LHCN-M2 (cell line): Measurements from ENCODE around the gene FGD3. TPM values are rescaled to one million over a fixed set of nuclear protein-coding genes. Genes with fewer than 3 reads are reported as not detected.
A peak's percentile ranks its signal among the peaks of the same experiment; 100 is the strongest.

Experiments
- DNase-seq: peaks from one replicate; pipeline ENCODE4 v3.0.0-alpha.2; 2012; ENCODE audit warnings: low read depth
- total RNA-seq: library from RNA; depleted of rRNA; stranded (reverse); fragments of >200 nt; gene quantifications from 2 replicates; pipeline ENCODE4 v1.2.3, GENCODE V29; 2014

The FGD3 gene
- total RNA-seq, 1 experiment from 2014 or later = not detected

DNA sequence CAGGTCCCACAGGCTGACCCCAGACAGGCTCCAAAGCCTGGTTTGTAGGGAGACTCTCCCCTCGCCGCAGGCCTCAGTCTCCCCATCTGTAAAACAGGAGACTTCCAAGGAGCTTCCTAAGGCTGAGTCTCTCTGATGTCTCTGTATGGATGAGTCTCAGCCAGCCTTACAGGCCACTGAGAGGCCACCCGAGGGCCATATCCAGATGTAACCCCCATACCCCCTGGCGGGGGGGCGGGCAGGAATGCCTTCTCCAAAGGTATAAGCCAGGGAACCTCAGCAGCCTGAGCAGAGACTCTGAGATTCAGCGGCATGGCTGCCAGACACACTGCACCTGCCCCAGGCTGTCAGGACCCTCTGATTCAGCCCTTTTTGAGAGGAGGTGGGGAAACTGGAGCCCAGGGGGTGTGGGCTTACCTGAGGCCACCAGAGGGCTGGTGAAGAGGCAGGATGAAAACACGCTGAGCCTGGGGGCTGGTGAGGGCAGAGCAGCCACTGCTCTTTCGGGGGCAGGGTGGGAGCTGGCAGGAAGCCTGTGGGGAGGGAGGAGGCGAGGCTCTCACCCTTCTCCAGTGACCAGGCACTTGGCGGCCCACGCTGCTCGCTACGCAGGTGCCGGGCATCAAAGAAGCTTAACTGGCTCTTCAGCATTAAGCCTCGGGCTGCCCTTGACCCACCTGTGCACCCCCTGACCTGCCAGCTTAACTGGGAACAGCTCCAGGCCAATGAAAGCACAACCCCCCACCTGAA lies 105.6 kb downstream of the FGD3 start:
- no peak for DNase-seq

DNA sequence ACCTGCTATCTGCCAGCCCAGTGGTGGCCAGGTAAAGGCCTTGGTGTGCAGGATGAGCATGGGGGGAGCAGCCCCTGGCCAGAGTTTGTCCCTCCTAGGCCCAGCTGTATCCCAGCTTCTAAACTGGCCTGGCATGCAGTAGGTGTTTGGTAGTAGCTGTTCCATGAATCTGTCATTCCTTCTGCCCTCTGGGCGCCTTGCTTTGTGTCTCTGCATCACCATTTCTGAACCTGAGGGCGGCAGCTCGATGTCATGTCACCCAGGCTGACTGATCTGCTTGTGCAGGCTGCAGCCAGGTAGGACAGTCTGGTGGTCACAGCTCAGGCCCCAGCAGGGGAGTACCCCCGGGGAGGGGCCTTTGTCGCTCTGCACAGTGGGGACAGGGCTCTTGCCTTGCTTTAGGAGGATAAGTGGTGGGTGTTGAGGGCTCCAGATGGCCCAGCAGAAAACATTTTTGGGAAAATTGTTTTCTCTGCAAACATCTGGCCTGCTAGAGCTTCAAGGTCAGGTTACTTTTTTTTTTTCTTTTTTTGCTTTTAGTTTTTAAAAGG lies 106.5 kb downstream of the FGD3 start:
- no peak for DNase-seq

DNA sequence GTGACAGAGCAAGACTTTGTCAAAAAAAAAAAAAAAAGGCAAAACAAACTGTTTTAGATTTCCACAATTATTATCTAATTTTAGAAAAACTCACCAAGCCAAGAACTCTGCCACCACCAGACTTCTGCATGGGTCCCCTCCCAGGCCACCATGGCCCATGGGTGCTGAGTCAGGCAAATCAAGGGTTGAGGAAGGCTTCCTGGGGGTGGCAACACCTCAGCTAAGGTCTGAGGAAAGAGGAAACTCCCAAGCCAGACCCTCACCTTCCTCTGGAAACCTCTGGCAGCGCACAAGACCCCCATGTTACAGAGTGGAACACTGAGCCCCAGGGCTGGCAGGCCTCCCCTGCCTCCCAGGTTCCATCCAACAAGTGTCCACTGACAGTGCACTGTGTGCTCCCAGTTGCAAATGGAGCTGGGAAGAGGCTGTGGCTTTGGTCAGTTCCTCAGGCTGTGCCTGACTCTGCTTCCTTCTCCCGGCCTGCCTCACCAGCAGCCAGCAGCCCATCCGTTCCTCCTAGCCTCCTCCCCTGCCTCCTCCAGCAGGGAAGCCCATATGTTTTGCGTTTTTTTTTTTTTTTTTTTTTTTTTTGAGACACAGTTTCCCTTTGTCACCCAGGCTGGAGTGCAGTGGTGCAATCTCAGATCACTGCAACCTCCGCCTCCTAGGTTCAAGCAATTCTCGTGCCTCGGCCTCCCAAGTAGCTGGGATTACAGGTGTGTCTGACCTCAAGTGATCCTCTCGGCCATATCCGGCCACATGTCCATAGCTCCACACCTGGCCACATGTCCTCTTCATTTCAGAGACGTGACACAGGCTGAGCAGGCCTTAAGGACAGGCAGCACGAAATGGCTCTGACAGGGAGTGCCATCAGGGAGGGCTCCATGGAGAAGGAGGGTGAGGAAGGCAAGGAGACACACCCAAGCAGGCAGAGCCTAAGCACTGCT lies 107.7 kb downstream of the FGD3 start:
- no peak for DNase-seq

DNA sequence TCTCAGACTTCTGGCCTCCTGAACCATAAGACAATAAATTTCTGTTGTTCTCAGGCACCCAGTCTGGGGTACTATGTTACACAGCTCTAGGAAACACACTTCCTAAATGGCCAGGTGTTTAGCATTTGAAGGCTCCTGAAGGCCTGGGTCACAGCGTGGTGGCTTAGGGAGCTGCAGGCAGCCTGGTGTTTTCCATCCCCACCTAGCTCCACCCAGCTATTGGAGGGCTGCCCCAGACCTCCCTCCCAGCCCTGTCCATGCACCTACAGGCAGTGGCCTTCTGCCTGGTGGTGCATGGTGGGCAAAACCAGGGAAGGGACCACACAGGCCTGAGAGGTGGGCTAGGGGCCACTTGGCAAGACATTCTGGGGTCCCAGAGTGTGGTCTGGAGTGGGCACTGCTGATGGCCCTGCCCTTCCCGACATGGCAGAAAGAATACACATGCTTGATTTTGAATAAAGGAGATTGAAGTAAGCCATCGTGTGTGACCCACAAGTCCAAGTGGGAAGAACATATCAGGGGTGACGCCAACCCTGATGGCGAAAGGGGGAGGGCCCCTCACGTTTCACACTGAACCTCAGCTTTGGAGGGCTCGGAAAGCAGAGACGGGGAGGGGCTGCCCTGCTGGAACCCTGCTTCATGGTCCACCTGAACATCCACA lies 109.8 kb downstream of the FGD3 start:
- no peak for DNase-seq

DNA sequence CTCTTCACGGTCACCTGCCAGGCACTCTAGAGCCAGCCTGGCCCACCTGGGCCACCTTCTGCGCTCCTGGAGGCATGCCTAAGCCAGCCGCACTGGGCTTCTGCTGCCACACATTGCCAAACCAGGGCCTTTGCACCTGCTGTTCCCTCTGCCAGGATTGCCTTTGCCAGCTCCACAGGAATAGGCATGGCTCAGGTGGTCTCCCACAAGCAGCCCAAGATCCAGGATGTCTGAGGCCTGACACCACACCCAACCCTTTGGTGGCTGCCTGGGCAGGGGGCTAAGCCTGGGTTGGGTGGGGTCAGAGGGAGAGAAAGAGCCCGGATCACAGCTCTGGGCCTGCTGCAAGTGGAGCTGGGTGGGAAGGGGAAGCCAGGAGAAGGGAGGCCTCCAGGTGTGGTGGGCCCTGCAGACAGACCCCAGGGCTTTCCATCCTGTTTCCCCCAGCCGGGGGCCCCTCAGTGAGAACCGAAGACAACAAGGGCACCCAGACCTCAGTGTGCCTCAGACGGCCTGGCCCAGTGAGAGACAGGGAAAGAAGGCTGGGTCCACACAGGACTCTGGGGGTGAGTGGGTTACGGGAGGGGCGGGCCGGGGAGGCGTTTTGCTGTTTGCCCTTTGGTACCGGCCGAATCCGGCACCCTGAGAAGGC lies 110.5 kb downstream of the FGD3 start:
- no peak for DNase-seq

DNA sequence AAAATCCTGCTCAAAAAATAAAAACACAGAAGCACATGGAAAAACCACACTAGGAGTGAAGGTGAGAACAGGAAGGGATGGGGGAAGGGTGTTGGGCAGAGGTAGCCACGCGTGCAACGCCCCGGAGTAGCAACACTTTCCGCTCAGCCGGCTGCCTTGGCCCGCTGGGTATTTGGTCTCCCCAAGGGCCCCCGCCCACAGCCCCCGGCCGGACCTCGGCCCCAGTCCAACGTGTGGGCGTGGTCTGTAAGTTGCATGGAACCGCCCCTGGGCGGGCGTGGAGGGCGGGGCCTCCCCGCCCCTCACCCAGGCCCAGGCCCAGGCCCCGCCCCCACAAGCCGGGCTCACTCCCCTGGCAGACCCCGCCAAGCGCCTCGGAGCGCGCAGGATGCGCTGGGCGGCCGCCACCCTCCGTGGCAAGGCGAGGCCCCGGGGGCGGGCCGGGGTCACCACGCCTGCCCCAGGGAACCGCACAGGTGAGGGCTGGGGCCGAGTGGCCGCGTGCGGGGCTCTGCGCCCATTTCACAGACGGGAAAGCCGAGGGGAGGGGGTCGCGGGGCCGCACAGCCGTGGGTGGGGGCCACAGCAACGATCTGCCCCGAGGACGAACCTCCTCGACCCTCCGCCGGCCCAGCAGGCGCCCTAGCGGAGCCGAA lies 111.2 kb downstream of the FGD3 start, which contains the start of gene SUSD3:
SUSD3 (plus strand) TSS at position 347 of the 656 bp plus-strand sequence; CDS start at position 389, 42 bp downstream.
- no peak for DNase-seq

DNA sequence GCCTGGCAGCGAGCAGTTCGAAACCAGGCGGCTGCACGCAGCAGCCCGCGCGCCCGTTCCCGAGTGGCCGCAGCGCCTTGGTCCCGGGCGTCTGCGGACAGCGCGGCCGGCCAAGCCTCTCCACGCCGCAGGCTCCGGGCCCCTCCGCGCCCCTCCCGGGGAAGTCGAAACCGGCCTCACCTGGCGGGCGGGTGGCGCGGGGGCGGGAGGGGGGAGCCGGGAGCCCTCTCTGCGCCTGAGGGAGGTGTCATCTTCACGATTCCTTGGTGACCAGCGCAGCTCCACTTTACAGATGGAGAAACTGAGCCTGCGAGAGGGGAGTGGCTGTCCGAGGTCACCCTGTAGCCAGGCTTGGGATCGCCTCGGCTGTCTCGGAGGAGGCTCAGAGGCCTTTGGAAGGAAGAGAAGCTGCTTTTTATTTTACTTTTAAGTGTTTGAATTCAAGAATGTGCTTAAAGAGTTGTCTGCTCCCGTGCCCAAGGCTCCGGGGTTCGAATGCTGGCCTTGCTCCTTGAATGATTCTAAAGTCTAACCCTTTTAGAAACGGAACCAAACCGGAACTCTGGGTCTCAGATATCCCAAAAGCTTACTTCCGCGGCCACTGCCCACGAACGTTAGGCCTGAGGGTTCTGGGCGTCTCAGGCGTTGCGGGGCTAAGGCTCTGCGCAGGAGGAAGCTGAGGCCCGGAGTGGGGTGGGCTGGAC lies 111.8 kb downstream of the FGD3 start:
- no peak for DNase-seq

DNA sequence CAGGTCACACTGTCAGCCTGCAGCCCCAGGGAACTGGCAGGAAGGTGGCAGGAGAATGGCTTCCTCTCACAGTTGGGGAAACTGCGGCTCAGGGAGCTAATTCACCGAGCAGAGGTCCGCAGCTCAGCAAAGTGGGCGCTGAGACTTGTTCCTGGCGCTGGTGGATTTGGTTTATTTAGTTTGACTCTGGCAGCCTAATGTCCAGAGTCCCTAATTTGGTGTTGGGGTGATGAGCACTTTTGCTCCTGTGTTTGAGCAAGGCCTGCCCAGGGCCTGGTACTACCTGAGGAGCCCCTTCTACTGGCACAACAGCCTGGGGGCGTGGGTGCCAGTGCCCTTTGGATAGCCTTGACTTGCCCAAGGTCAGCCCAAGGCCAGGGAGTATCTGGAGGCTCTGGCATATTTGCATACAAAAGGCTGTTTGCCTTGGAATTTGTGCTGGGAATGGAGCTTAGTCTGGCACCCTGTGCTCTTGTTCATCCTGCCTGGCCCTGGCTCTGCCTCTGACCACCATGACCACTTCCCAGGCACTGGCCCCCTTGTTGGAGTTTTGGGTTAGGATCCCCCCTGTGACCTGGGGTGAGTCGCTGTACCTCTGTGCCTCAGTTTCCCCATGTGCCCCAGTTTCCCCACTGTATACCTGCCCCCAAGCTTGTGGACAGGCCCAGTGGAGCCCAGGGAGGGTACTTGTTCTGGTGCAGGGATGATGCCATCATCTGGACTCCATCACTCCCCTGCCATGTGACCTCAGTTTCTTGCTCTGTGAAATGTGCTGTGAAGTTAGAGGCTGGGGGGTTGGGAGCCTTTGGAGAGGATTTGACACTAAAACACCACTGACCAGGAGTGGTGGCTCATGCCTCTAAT lies 112.6 kb downstream of the FGD3 start:
- no peak for DNase-seq

DNA sequence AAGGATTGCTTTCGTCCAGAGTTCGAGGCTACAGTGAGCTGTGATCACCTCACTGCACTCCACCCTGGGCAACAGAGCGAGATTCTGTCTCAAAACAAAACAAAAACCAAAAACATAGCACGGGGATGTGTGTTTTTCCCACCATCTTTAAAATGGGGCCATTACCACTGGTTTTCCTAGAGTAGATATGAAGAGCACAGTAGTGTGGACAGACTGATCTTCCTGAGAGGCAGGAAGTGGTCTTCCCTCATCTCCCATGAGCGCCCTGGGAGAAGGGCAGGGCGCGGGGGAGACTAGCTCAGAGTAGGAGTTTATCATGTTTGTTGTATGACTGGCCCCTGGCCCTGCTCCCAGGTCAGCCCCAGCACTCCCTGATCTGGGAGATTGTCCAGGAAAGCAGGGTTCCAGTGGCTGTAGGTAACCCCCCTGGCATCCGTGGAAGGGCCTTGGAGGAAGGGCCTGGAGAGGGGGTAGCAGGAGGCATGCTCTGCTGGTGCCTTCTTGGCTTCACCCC lies 113.5 kb downstream of the FGD3 start:
- peak; percentile 11 for DNase-seq

DNA sequence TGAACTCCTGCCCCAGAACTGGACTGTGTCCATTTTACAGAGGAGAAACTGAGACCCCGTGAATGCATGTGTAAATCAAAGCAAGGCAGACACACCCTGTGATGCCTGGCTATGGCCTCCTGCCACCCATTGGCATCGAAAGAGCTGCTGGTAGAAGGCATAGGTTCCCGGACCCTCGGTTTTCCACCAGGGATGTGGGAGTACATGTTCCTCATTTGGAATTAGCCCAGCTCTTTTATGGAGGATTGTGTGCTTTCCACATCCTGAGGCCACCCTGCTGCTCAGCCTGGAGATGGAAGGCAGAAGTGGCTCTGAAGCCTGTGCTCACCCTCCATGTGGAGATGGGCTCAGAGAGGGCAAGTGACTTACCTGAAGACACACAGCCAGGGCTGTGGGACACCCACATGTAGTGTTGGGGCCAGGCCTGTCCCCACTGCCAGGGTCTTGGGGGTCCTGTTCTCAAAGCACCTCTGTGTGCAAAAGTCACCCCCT lies 114.0 kb downstream of the FGD3 start:
- no peak for DNase-seq

DNA sequence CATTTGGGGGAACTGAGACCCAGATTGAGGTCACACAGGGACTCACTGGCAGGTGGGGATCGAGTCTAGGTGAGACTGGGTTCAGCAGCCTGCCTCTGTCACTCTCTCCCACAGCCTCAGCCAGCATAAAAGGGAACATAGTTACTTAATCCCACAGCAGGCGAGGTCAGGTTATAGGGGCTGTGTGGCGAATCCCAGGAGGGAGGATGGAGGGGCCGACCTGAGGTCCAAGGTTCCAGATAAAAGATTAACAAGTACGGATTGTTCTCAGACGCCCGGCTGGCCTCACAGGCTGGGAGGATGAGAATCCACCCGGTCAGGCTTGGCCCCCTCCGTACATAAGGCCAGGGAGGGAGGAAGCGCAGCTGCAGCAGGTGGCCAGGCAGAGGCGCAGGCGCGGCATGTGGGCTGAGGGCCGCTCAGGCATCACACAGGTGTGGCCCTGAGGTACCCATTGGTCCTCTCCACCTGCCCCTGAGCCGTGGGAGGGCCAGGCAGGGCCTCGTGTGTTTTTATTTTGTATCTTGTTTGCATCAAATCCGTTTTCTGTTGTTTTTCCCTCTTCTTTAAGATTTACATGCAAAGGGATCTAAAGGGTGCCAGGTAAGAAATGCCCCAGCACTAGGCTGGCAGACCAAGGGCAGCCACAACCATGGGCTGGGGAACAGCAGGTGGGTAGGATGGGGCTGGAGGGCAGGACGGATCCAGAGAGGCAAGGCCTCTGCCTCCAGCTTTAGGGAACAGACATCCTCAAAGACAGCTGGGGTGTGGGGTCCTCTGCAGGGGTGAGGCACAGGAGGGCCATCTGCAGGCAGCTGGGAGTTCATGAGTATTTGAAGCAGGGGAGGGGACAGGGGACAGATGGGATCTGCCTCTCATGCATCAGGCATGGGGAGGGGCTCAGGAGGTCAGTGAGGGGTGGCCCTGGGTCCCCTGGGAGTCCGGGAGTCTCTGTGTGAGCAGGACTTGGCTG lies 114.8 kb downstream of the FGD3 start:
- no peak for DNase-seq

DNA sequence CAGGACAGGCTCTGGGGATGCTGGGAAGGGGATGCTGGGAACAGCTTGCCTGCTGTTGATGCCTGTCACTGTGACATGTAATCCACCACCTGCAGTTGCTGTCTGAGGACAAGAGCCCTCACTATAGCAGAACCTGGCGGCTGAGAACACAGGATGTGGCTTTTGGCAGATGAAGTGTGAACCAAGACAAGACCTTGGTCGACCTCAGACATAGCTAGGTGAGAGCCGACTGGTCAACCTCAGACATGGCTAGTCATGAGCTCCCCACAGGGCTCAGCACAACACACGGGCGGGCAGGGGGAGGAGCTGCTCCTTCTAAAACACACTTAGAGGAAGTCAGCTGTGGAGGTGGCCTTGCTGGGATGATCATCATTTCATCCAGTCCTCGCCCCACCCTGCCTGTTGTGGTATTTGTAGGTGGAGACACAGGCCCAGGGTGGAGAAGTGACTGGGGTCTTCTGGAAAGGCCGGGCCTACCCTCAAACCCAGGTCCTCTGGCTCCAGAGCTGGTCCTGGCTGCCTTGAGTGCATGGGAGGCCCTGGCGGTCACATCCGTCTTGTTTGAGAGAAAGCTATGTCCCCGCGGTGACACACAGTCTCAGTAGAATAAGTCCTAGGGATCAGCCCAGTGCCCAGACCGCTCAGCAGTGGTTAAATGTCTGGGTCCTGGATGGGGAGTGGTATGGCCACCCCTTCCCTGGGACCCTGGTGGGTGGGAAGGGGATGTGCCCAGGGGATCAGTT lies 117.2 kb downstream of the FGD3 start:
- peak; percentile 43 for DNase-seq

DNA sequence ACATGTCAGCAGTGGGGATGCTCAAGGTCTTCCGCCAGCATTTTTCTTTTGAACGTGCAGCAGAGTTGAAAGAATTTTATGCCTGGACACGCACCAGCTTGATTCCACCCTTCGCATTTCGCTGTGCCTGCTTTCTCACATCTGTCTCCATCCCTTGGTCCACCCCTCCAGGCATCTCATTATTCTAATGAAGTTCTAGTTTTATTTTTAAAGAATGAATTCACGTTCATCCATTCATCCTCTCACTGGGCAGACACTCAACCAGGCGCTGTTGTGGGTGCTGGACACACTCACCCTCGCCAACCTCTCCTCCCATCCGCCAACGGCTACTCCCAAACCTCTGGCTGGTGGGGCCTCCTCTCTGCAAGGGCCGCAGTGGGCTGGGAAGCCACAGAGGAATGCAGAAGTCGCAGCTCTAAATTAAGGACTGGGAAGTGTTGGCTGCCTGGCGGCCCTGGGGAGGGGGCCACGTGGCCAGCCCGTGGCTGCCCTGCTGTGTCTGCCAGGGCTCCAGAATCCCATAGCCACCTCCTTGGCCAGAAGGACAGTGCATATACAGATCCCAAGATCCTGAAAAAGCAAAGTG lies 117.9 kb downstream of the FGD3 start:
- no peak for DNase-seq

DNA sequence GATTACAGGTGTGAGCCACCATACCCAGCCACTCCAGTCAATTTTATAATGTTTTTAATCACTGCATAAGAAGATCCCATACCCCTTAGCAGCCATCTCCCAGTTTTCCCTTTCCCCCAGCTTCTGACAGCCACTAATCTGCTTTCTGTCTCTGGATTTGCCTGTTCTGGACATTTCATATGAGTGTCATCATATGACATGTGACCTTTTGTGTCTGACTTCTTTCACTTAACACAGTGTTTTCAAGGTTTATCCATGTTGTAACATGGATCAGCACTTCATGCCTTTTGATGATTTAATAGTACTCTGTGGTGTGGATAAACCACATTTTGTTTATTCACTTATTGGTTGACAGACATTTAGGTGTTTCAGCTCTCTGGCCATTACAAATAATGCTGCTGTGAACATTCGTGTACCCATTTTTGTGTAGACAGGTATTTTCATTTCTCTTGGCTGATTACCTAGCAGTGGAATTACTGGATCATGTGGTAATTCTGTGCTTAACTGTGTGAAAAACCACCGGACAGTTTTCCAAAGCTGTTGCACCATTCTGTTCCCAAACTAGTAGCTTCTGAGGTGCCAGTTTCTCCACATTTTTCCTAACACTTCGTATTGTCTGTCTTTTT lies 119.8 kb downstream of the FGD3 start:
- no peak for DNase-seq

DNA sequence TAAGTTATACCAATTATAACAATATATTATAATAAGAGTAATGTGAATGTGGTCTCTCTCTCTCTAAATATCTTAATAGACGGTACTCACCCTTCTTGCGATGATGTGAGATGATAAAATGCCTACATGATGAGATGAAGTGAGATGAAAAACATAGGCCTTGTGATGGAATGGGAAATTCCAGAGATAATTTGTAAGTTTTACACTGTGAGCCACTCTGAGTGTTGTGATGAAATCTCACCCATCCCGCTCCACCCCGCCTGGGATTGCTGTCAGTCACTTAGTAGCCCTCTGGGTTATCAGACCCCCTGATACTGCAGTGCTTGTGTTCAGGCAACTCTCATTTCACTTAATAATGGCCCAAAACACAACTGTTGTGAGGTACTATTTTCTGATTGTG lies 121.6 kb downstream of the FGD3 start:
- no peak for DNase-seq

DNA sequence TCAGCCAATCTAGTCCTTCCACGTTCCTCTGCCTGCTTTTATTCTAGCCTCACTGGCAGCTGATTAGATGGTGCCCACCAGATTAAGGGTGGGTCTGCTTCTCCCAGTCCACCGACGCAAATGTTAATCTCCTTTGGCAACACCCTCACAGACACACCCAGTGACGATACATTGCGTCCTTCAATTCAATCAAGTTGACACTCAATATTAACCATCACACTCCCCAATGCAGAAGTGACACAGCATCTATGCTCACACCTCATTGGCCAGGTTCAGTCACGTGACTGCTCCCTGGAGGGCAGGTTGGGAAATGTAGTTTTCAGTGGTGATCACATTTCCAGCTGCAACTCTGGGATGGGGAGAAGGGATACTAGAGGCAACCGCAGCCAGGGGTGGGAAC lies 124.1 kb downstream of the FGD3 start:
- peak; percentile 18 for DNase-seq
